MCF 10A (cell line): ENCODE data around the gene ADCK2. TPM values are rescaled to one million over a fixed set of nuclear protein-coding genes. Genes with fewer than 3 reads are reported as not detected.

ENCODE experiments used
- BruUV-seq: library from RNA; stranded (reverse); fragments of 400-500 nt; replicated peaks from 2 replicates; lab custom pipeline; 2021; lab: Mats Ljungman, UMichigan
- CTCF ChIA-PET: fragments of 300-600 bp; sonication (Branson Sonifier 250); formaldehyde crosslinking; extraction: SDS; loops from one replicate; lab custom pipeline; 2021; ENCODE audit warnings: antibody characterized with exemption, inconsistent platforms; lab: Yijun Ruan, JAX
- POLR2A ChIA-PET: fragments of 300-600, 350-650 bp; sonication (Branson Sonifier 250); formaldehyde crosslinking; extraction: SDS; loops from one replicate; lab custom pipeline; 2020; ENCODE audit warnings: antibody characterized with exemption, inconsistent platforms; lab: Yijun Ruan, JAX
- DNase-seq: peaks from one replicate; pipeline ENCODE4 v3.0.0-alpha.2; 2018; ENCODE audit not compliant: unreplicated experiment
- H3K27ac Mint-ChIP-seq: one replicate; pipeline ENCODE4 v1.8.0; 2022; ENCODE audit warnings: mild to moderate bottlenecking, low read depth, mixed read lengths; ENCODE audit not compliant: unreplicated experiment
- H3K27me3 Mint-ChIP-seq: one replicate; pipeline ENCODE4 v1.8.0; 2022; ENCODE audit warnings: mixed read lengths; ENCODE audit not compliant: insufficient read depth, unreplicated experiment
- H3K36me3 Mint-ChIP-seq: one replicate; pipeline ENCODE4 v1.8.0; 2022; ENCODE audit warnings: mild to moderate bottlenecking, moderate library complexity, mixed read lengths; ENCODE audit not compliant: insufficient read depth, unreplicated experiment
- H3K4me1 Mint-ChIP-seq: one replicate; pipeline ENCODE4 v1.8.0; 2022; ENCODE audit warnings: mixed read lengths; ENCODE audit not compliant: insufficient read depth, unreplicated experiment
- H3K4me3 Mint-ChIP-seq: one replicate; pipeline ENCODE4 v1.8.0; 2022; ENCODE audit warnings: mild to moderate bottlenecking, moderate library complexity, mixed read lengths; ENCODE audit not compliant: unreplicated experiment
- H3K9me3 Mint-ChIP-seq: one replicate; pipeline ENCODE4 v1.8.0; 2022; ENCODE audit warnings: mixed read lengths; ENCODE audit not compliant: unreplicated experiment
- intact Hi-C: fragments of 100-400 bp; cut with micrococcal nuclease; formaldehyde crosslinking; loops from 2 replicates; pipeline ENCODE4 v1.14.1; 2022
- total RNA-seq: library from RNA; stranded (reverse); gene quantifications from 2 replicates; pipeline ENCODE4 v1.2.3, GENCODE V29; 2022
- TF ChIP-seq, protein P1 (sequence below): fragments of 200-600 bp; IDR thresholded peaks from one replicate; pipeline ENCODE4 v1.8.0; 2022; ENCODE audit warnings: antibody characterized with exemption, mild to moderate bottlenecking; ENCODE audit not compliant: unreplicated experiment

The ADCK2 gene
- total RNA-seq, 1 experiment from 2014 or later = 22.2 TPM

DNA sequence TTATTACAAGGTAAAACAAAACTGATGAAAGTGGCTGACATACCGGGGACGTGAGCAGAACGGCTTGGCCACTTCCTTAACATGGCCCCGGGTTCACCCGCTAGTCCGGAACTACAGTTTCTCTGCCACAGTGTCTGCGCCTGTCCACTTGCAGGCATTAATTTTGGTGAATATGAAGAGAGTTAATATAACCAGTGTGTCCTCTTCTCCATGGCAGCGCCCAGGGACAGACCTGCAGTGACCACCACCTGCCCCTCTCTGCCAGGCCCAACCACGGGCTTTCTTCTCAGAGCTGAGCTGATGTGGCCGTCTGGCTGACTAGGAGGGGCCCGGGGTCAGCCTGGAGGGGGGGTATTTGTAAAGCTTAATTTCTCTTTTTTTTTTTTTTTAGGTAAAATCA is 22.6 kb downstream of the ADCK2 start:
- intact Hi-C loops = no loop called here
- ChIA-PET POLR2A (interaction anchor here (0.6 to 1.7 kb wide), 2 partner anchors 21 to 125 kb away, joined by 3 to 15 read pairs; partner anchors contain the start of gene ADCK2), CTCF (interaction anchor here (1.1 kb wide), 1 partner anchor 27 kb away, joined by 3 read pairs; no protein-coding TSS in a partner anchor)
- Mint-ChIP-seq H3K4me3 (peak overlapping the region; percentile 86), H3K27me3 (no peaks in the 10 kb centered on the region), H3K36me3 (peaks cover 19% of the 10 kb centered on the region), H3K27ac (peak overlapping the region; percentile 94), H3K9me3 (no peaks in the 10 kb centered on the region), H3K4me1 (peaks cover 20% of the 10 kb centered on the region)
- no TSS peak for BruUV-seq
- TF ChIP-seq, protein P1, sequence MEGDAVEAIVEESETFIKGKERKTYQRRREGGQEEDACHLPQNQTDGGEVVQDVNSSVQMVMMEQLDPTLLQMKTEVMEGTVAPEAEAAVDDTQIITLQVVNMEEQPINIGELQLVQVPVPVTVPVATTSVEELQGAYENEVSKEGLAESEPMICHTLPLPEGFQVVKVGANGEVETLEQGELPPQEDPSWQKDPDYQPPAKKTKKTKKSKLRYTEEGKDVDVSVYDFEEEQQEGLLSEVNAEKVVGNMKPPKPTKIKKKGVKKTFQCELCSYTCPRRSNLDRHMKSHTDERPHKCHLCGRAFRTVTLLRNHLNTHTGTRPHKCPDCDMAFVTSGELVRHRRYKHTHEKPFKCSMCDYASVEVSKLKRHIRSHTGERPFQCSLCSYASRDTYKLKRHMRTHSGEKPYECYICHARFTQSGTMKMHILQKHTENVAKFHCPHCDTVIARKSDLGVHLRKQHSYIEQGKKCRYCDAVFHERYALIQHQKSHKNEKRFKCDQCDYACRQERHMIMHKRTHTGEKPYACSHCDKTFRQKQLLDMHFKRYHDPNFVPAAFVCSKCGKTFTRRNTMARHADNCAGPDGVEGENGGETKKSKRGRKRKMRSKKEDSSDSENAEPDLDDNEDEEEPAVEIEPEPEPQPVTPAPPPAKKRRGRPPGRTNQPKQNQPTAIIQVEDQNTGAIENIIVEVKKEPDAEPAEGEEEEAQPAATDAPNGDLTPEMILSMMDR = no peak
- no peak for DNase-seq

DNA sequence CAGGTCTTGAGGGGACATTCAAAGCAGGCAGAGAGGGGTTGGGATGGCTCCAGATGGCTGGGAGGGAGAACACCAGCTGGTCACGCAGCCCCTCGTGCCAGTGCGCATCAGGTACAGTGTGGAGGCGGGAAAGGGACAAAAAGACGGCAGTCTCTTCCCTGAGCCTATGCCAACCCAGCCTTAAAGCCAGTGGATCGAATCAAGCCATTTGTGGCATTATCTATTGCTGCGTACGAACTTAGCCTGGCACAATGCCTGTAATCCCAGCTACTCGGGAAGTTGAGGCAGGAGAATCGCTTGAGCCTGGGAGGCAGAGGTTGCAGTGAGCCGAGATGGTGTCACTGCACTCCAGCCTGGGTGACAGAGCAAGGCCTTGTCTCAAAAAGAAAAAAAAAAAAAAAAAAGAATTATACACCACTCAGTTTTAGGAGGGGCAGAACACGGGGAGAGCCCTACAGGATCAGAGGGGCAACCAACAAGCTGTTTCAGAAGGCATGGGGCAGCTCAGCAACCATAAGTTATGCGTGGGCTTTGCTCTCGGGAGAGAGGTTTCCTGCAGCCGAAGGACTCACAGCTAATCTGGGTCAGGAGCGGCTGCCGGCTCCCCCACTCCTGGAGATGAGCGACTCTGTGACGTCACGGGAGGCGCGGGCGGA is 23.4 kb downstream of the ADCK2 start:
- Mint-ChIP-seq H3K4me3 (peak overlapping the region; percentile 86), H3K27me3 (no peaks in the 10 kb centered on the region), H3K4me1 (peaks cover 20% of the 10 kb centered on the region), H3K36me3 (peaks cover 15% of the 10 kb centered on the region), H3K9me3 (no peaks in the 10 kb centered on the region), H3K27ac (peak overlapping the region; percentile 94)
- BruUV-seq = no TSS peak
- TF ChIP-seq, protein P1 = no peak
- ChIA-PET CTCF (interaction anchor here (0.7 to 1.1 kb wide), 2 partner anchors 26 to 826 kb away, joined by 3 read pairs; no protein-coding TSS in a partner anchor), POLR2A (interaction anchor here (0.6 to 1.7 kb wide), 6 partner anchors 10 to 152 kb away, joined by 3 to 15 read pairs (median 4); partner anchors contain the start of gene ADCK2)
- DNase-seq = peak; percentile 92
- intact Hi-C loops = loop anchor here (2.0 kb wide), 1 partner anchor 317 kb away; no protein-coding TSS in a partner anchor

DNA sequence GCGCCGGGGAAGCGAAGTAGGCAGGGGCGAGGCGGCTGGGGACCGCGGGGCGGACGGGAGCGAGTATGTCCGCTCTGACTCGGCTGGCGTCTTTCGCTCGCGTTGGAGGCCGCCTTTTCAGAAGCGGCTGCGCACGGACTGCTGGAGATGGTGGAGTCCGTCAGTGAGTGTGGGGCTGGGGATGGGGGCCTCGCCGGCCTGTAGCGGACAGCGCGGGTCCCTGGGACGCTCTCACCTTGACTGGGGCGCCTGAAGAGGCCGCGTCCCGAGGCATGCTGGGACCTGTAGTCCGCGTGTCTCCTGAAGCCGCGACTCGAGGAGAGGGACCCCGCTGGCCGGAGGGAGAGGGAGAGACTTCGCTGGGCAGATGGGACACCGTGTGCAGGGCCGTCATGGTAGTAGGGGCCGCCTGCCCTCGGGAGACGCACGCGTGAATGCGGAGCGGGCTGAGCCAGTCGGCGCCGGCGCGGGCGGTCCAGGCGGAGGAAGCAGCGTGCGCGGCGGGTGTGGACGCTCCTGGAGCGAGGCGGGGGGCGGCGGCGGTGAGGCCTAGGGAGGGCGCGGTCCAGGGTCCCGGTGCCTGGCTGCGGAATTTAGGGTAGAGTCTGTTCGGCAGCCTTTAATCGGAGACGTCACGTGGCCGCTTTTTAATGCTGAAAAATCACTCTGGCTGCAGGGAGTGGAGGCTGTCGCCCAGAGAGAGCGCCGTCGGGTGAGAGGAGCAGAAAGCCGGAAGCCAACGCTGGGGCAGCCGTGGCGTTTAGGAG is 24.1 kb downstream of the ADCK2 start, which contains the start of gene NDUFB2:
NDUFB2 (plus strand) TSS at position 29 of the 767 bp plus-strand sequence; CDS start at position 66, 37 bp downstream.
- POLR2A ChIA-PET = interaction anchor here (0.7 to 1.9 kb wide), 7 partner anchors 11 to 317 kb away, joined by 3 to 15 read pairs (median 4); partner anchors contain the start of gene ADCK2
- peaks cover 15% of the 10 kb centered on the region for H3K36me3 Mint-ChIP-seq
- CTCF ChIA-PET = interaction anchor here (0.7 to 0.8 kb wide), 2 partner anchors 381 to 825 kb away, joined by 3 to 7 read pairs; no protein-coding TSS in a partner anchor
- DNase-seq = peak; percentile 83
- H3K9me3 Mint-ChIP-seq = no peaks in the 10 kb centered on the region
- intact Hi-C loops = loop anchor here (2.0 kb wide), 1 partner anchor 316 kb away; no protein-coding TSS in a partner anchor
- peak within 1 kb of the TSS; percentile 86 for H3K4me3 Mint-ChIP-seq
- peaks cover 20% of the 10 kb centered on the region for H3K4me1 Mint-ChIP-seq
- no peaks in the 10 kb centered on the region for H3K27me3 Mint-ChIP-seq
- peak within 1 kb of the TSS; percentile 94 for H3K27ac Mint-ChIP-seq
- BruUV-seq = no TSS peak
- TF ChIP-seq, protein P1 = no peak
